ENCODE results near the gene SUMO3.

SUMO3 gene

DNA sequence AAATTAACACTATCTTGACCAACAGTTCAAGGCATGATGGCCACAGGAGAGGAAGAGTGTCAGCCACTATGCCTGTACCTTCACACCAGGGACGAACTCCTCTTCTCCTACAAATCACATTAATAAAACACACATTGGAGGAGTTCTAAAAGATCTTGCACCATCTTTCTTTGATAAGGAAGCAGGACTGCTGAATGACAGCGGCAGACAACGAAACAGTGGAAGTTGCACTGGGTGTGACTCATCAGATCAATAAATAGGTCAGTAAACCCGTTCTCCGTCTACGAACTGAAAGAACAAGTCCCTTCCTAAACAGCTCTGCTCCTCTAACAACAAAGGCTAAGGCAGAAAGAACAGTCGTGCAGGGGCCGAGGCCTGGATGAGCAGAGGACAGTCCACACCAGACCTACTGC, 39.4 kb downstream of the SUMO3 start:
- no peak for DNase-seq (ENCODE audit: low spot score)

DNA sequence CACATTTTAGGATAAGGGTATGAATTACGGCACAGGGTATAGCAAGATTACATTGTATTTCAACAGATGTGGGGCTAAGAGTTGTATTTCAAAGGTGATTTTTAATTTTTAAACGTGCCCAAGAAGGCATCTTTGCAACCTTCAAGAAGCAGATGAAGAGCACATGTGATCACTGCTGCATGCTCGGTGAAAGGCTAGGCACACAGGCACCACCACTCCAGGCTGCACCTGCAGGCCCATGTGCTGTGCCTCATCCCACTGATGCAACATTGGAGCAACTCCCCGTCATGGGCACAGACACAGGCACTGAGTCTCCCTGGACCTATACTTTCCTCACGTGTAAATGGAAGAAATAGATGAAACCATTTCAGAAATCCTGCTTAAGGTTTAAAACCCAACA, 39.8 kb downstream of the SUMO3 start:
- no peak for DNase-seq (ENCODE audit: low spot score)

DNA sequence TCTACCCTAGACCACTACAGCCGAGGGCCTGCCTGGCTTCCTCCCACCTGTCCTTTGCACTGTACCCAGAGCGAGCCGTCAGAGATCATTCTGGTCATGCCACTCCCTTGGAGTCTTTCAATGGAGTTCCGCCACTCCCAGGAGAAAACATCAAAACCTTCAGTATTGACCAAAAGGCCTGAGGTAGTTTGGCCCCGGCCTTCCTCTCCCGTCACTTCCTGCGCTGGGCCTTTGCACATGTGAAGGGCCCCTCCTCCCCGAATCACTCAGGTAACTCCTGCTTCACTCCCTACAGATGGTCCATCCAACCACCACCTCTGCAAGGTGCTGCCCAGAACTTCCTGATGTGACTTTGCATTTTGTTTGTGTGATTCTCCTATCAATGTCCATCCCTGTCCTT, 42.9 kb downstream of the SUMO3 start:
- DNase-seq (ENCODE audit: low spot score), result no peak

DNA sequence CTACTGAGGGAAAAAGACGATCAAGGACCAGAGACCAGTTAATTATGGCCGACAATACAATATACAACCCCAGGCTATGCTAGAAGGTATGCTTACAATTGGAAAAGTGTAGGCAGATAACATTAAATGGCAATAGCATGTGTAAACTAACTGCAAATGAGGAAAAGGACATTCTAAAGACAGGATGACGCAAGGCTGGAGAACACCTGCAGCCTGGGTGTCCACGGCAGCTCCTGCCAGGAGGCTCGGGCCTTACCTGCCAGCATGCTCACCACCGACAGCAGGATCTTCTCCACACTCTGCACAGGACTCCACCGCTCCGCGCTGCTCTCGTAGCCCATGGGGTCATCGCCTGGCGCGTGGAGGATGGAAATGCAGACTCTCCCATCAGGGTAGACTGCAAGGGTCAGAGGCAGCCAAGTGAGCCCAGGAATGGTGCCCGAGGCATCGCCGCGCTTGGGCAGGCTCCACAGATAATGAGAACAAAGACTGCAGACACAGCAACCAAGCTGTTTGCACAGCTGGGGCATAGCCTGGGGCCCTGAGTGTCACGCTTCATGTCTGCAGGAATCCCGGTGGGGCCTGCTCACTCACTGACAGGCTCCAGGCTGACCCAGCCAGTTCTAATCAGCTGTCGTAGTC, 44.5 kb downstream of the SUMO3 start:
- DNase-seq (ENCODE audit: low spot score), result no peak

DNA sequence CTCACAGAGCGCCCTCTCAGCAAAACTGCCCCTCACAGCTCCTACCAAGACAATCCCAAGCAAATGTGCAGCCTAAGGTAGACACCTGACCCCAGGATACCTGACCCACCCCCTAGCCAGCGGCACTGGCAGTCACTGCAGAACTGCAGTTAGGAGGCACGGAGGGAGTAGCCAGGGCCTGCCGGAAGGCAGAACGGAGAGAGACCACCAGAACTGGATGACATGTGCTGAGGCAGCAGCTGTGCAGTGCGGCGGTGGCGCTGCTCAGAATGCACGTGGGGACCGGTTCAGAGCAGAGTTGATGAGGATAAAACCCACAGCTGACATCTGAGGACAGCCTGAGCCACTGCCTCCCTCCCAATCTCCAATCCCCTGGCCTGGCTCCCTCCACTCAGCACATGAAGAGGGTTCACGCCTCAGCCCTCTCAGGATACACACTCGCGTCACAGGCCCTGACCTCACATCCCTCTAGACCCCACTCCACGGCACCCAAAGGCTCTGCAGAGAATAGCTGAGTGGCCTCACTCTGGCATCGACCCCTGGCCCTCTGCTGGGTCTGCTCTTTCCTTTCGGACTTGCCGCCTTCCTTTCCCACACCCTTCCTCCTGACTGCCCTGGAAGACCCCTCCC, 45.9 kb downstream of the SUMO3 start:
- no peak for DNase-seq (ENCODE audit: low spot score)

DNA sequence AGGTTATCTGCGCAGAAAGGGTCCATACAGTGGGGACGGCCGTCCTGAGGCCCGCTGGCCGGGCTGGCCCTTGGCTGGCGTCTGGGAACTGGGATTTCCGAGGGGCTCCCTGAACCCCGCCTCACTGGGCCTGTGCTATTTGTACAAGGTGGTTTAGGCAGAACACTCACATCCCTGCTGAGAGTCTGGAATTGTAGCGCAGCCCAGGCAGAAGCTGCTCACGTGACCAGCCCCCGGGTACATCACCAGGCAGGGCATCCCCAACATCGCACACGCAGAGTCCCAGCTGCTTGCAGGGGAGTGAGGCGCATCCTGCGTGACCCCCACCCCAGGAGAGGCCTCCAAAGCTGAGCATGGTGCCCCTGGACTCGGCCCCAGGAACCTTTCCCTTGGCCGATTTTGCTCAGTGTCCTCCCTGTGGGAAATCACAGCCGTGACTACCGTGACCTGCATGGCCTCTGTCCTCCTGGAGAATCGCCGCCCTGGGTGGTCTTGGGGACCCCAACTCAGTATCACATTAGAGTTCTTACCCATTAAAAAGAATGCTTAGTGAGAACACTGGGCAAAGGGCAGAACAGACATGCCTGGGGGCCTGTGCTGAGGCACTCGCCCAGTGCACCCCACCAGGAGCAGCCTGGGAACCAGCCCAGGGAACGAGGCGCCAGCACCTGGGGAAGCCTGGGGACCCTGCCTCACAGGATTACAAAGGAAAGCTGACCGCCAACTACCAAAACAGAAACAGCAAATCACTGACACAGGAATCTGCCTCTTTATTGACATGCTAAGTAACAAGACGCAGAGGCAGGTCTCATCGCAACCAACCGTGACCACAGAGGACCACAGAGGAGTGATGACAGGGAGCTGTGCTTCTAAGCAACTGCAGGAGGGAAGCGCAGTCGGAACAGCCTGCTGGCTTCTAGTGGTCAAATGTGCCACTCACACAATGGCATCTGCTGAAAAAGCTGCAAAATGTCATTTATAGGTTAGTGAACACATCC, 49.7 kb downstream of the SUMO3 start:
- no peak for DNase-seq (ENCODE audit: low spot score)

DNA sequence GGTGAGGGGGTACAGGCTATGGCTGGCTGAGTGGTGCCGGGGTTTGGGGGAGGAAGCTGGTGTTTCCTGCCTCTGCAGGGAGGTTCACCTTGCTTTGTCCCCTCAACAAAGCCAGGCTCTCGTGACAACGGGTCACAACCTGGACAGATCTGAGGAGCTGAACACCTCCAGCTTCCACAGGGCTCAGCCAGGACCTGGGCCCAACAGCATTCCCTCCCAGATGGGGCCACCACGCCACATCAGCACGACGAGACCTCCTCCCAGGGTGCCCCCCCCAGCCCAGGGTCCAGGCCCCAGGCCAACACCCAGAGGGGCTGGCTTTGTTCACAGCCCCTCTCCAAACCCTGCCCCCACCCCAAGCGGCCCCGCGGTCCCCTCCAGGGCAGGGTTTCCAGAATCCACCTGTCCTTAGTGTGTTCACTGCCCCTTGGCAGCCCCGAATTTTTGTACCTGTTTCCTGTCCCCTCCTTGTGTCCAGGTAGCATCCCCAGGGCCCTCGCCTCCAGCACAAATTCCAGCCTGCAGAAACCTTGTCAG, 51.0 kb downstream of the SUMO3 start:
- DNase-seq (ENCODE audit: low spot score), result no peak

DNA sequence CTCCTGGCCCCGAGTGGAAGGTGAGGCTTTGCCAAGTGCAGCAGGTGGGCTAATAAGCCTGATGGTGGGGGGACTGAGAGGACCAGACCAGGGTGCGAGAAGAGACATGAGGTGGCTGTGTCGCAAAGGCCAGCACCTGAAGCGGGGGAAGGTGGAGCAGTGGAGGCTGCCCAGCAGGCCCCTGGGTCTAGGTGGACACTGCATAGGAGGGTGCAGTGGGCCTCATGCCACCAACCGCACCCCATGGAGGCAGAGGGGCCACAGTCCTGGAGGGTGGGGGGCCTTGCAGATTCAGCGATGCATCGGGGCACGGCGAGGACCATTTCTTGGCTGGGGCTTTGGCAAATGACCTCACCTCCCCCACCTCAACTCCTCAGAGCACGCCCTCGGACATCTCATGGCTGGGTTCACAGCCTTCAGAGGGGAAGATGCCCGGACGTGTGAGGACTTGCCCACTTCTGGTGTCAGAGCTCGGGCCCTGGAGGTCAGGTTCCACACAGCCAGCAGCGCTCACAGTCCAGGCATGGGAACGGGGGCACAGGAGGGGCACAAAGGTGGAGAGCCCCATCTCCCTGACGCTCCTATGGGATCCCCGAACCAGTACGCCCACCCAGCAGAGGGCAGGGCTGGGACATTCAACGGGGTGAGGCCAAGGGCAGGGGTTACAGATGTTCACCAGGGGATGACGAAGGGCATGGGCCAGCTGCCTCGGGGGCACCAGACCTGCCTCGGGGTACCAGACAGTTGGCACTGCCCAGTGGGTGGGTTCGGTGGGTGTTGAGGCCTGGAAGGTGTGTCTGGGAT, 51.6 kb downstream of the SUMO3 start:
- DNase-seq (ENCODE audit: low spot score), result no peak

DNA sequence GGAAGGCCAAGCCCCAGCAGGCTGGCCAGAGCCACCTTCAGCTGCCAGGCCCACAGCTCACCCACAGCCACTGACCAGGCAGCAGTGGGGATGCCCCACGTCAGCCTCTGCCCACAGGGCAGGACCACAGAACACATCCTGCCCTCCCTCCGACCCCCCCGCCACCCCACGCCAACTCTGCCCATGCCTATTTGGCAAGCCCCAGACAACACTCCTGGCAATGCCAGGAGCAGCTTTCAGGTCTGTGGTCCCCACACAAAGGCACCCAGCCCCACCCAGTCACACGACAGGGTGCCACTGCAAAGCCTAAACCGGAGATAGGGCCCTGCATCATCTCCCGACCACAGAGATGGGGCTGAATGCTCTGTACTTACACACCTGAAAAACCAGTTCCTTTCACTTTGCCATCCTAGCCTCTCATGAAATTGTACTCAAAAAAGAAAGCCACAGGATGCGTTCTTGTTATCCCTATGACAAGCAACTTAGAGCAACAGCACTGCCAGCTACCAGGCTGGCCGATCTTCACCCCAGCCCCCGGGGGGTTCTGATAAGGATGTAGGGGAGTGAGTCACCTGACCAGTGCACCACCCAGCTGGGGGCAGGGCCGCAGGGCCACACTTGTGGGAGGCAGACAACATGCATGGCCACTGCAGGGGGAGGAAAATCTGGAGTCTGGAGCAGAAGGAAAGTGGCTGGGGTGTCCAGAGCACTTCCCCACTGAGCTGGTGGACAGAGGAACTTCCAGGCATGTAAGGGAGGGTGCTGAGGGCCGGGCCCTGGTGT, 52.4 kb downstream of the SUMO3 start:
- peak; percentile 44 for DNase-seq (ENCODE audit: low spot score)

DNA sequence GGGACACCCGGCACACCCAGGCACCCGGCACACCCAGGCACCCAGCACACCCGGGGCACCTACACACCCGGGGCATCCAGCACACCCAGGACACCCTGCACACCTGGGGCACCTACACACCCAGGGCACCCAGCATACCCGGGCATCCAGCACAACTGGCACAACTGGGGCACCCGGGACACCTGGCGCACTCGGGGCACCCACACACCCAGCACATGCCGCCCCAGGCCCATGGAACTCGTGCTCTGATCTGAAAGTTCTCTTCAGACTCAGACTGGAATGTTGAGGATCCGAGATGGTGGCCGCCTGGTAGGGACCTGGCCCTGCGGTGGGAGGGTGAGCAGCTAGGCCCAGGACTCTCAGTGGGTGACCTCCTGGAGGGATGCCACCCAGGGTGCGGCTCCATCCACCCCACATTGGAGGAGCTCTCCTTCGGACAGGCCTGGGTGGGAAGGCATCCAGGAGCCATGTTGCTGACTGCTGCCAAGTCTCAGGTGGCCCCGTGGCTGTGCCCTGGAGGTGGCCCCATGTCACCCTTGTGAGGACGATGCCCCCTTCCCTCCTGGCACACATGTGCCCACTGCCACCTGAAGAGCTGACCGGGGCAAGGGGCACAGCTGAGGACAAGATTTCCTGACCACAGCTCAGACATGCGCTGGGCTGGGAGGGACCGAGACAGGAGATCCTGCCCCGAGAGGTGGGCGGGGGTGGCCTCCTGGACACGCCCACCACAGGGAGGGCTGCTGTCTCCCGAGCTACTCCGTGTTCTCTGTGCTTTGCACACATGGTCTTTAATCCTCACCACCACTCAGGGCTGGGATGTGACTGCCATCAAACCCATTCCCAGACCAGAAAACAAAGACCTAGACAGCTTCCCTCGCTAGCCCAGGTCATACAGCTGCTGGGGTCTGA, 53.3 kb downstream of the SUMO3 start:
- DNase-seq (ENCODE audit: low spot score), result no peak

DNA sequence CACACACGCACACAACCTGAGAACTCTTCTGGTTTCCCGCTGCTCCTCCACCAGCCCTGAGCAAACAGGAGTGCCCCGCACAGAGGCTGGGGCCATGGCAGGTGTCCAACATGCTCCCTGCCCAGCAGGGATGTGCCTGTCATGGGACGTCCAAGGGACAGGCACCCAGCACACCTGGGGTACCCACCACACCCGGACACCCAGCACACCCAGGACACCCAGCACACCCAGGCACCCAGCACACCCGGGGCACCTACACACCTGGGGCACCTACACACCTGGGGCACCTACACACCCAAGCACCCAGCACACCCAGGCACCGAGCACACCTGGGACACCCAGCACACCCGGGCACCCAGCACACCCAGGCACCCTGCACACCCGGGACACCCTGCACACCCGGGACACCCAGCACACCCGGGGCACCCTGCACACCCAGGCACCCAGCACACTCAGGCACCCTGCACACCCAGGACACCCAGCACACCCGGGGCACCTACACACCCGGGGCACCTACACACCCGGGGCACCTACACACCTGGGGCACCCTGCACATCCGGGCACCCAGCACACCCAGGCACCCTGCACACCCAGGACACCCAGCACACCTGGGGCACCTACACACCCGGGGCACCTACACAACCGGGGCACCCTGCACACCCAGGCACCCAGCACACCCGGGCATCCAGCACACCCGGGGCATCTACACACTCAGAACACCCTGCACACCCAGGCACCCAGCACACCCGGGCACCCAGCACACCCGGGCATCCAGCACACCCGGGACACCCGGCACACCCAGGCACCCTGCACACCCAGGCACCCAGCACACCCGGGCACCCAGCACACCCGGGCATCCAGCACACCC, 54.2 kb downstream of the SUMO3 start:
- no peak for DNase-seq (ENCODE audit: low spot score)

DNA sequence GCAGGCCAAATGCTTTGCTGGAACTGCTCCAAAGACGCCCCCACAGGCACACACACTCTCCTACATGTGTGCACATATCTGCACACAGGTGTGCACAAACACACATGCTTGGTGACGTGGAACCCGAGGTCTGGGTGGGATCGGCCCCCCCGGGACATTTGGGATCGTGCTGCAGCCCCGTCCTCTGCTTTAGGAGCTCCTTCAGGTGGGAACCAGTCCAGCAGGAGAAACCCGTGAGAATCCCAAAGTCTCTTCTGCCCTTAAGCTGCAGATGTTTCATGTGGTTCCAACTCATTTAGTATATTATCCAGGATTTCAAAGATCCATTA, 54.8 kb downstream of the SUMO3 start:
- no peak for DNase-seq (ENCODE audit: low spot score)

DNA sequence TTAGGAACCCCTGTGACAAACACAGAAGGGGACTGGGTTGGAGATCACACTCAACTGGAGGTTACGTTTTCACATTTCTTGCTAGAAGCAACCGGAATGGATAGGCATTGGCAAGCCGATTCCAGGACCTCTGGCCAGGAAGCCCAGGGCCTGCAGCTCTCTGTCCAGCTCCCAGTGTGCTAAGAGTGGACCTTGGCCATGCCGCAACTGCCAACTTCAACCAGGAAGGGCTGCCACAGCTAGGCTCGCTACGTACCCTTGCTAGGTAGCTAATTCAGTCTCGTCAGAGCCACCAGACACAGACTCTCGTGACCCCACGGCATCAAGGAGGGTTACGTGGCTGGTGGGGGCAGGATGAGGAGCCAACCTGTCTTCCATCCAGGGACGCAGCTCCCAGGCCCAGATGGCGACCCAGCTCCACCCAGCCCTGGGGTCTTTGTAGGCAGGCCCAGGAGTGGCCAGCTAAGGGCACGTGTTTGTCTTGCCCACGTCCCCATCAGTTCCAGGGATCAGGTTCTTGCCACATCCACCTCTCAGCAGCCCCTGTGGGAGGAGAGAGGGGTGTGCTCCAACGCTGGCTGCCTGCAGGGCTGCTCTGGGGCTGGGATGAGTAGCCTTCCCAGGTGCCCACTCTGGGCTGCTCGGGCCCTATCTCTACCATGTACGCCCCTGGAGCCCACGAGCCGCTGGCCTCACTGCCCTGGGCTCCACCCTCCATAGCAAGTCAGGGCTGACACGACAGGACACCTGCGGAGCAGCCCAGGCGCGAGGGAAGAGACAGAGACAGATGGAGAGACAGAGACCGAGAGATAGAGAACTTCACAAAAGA, 55.4 kb downstream of the SUMO3 start:
- DNase-seq (ENCODE audit: low spot score), result no peak

DNA sequence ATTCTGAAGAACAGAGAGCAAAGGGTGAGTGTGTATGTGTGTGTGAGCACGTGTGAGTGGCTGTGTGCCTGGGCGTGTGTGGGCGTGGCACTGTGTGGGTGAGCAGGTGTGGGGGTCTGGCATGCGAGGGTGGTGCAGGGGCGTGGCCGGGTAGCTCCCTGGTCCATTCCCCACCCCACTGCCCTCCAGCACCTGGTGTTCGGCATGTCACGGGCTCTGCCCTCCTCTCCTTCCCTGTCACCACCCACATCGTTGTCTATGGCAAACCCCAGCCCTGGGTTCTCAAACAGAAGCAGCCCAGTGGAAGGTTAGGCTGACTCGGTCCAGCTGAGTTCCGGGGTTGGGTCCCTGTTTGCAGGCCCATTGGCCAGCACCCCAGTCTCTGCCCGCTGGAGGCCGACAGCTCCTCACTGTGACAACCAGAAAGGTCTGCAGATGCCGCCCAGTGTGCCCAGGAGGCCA, 56.1 kb downstream of the SUMO3 start:
- no peak for DNase-seq (ENCODE audit: low spot score)

DNA sequence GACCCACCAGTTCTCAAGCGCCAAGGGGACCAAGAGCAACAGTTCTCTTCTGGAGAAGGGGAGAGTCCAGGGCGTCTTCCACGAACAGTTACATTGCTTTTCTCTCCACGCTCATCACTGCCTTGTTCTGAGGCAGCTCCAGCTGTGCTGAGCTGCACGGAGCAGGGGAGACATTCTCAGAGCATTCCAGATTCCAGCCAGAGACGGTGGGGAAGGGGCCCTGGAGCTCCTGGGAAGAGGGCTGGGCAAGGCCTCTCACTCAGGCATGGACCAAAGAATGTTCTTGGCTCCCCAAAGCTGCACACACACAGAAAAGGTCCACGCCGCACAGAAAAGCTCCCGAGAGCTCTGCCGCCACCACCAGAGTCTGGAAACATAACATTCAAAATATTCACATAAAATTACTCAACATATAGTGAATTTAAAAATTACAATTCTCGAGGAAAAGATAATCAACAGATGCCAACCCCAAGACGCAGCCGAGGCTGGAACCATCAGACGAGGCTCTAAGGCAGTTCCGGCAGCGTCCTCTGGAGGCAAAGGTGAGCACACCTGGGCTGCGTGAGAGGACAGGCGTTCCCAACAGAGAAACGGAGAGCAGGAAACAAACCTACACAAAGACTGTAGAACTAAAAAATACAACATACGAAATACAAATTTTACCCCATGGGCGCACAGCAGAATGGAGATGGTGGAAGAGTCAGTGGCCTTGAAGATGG, 56.7 kb downstream of the SUMO3 start:
- DNase-seq (ENCODE audit: low spot score), result no peak

DNA sequence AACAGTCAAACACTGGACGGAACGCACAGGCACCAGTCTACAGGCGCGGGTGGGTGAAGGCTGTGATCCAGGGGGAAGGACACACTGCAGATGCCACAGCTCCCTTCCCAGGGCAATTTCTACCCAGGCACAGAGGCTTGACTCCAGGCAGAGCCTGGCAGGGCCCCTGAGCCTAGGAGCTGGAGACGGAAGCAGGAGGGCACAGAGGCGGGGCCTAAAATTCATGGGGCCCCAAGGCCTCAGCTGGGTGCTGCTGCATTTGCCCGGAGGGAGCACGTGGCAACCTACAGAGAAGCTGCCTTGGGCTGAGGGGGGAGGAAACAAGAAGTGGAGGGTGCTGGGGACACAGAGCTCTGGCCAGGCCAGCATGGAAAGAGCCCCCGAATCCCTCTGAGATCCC, 57.5 kb downstream of the SUMO3 start:
- no peak for DNase-seq (ENCODE audit: low spot score)

DNA sequence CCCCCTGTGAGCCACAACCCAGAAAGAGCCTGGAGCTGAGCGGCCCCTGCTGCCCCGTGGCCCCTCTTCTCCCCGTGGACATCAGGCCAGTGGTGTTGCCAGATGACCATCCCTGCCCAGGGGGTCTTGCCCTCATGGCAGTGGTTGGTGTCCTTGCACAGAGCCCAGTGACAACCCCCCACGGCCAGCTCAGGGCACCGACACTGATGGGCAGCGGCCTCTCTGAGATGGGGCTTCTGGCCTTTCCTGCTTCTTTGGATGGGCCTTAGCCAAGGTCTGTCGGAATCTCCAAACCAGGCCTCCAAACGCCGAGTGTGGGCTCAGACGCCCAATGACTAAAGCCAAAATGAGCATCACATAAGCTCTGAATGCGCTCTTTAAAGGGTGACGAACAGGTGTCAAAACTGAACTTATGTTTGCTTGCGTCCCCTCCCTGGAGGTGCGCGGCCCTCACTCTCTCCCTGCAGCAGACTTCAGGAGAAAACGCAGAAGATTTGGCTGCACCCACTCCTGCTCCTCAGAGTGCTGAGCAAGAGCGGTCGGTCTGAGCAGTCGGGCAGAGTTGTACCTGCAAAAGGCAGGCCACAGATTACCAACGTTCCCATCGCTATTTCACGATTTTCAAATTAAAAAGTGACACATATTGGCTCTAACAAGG, 58.1 kb downstream of the SUMO3 start:
- no peak for DNase-seq (ENCODE audit: low spot score)

All from CD4-positive, alpha-beta T cell treated with Interleukin-2 at 100 ng/mL for 4 hours (primary cell).